AG04450 (cell line): ENCODE measurements around the gene TLE2. TPM values are rescaled to one million over a fixed set of nuclear protein-coding genes. Genes with fewer than 3 reads are reported as not detected.

Experiments used
- CTCF ChIA-PET: fragments of 300-600, 350-600 bp; formaldehyde crosslinking; extraction: SDS; loops from one replicate; lab custom pipeline; 2022; ENCODE audit warnings: antibody characterized with exemption, inconsistent platforms; lab: Charles Lee
- POLR2A ChIA-PET: fragments of 350-600 bp; formaldehyde crosslinking; extraction: SDS; loops from one replicate; lab custom pipeline; 2021; ENCODE audit warnings: antibody characterized with exemption, inconsistent platforms; lab: Yijun Ruan, JAX
- DNase-seq: peaks from one replicate; pipeline ENCODE4 v3.0.0-alpha.2; 2011; ENCODE audit warnings: low read depth, low spot score
- H3K27ac ChIP-seq: one replicate; pipeline ENCODE4 v1.5.1; 2012; ENCODE audit warnings: low read depth, low read length, control low read depth
- H3K27me3 ChIP-seq: one replicate; pipeline ENCODE4 v1.6.0; 2012; ENCODE audit warnings: low read length; ENCODE audit not compliant: control insufficient read depth, insufficient read depth
- H3K4me3 ChIP-seq: 2 replicates; pipeline ENCODE4 v1.5.1; 2011; ENCODE audit warnings: mild to moderate bottlenecking, low read depth, low read length, control low read depth
- H3K9me3 ChIP-seq: 2 replicates; pipeline ENCODE4 v1.5.1; 2012; ENCODE audit warnings: low read length; ENCODE audit not compliant: control insufficient read depth, insufficient read depth
- polyA plus RNA-seq: library from polyadenylated mRNA; depleted of rRNA; stranded (reverse); fragments of >200 nt; gene quantifications from 2 replicates; pipeline ENCODE4 v1.2.3, GENCODE V29; 2011
- TF ChIP-seq, protein P1 (sequence below): IDR thresholded peaks from 2 replicates; pipeline ENCODE4 v1.5.1; 2011; ENCODE audit warnings: low read depth, low read length, control low read depth, inconsistent platforms

The TLE2 gene
- polyA plus RNA-seq, 1 experiment = 0.47 TPM

DNA sequence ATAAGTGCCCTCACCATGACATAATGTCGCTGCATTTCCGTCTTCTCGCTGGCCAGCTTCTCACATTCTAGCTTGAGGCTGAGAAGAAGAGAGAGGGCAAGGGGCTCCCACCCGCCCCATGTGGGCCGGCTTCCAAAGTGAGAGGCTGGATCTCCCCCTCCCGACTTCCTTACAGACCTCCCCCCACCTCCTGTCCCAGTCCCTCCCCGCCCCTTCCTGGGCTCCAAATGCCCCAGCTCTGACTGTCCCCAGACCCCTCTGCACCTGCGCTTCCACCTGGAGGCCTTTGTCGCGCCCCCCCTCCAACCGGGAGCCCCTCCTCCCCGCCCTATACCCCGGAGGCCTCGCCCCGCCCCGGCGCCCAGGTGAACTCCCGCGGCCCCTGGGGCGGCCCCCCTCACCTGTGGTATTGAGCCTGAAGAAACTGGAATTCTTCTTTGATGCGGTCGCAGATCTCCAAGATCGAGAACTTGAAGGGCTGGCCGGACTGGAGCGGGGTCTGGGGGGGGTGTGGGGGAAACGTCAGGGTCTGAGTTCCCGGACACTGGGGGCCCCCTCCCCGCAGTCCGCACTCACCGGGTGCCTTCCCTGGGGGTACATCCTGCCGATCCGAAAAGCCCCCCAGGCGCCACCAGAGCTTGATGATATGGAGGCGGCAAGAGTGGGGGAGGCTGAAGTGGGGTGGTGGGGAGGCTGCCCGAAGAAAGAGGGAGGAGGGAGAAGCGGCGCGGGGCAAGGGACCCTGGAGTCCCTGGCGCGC lies 595 bp downstream of the TLE2 start:
- no peaks in the 10 kb centered on the region; the same call in 1 of the 2 replicates for H3K9me3 ChIP-seq
- DNase-seq = no peak
- peak overlapping the region; percentile 41 for H3K4me3 ChIP-seq
- H3K27ac ChIP-seq = no peak overlapping the region
- TF ChIP-seq, protein P1, sequence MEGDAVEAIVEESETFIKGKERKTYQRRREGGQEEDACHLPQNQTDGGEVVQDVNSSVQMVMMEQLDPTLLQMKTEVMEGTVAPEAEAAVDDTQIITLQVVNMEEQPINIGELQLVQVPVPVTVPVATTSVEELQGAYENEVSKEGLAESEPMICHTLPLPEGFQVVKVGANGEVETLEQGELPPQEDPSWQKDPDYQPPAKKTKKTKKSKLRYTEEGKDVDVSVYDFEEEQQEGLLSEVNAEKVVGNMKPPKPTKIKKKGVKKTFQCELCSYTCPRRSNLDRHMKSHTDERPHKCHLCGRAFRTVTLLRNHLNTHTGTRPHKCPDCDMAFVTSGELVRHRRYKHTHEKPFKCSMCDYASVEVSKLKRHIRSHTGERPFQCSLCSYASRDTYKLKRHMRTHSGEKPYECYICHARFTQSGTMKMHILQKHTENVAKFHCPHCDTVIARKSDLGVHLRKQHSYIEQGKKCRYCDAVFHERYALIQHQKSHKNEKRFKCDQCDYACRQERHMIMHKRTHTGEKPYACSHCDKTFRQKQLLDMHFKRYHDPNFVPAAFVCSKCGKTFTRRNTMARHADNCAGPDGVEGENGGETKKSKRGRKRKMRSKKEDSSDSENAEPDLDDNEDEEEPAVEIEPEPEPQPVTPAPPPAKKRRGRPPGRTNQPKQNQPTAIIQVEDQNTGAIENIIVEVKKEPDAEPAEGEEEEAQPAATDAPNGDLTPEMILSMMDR = no peak
- CTCF ChIA-PET = no interaction called here
- POLR2A ChIA-PET = interaction anchor here (0.6 kb wide), 1 partner anchor 23 kb away, joined by 5 read pairs; no protein-coding TSS in a partner anchor
- H3K27me3 ChIP-seq = peaks cover 60% of the 10 kb centered on the region

DNA sequence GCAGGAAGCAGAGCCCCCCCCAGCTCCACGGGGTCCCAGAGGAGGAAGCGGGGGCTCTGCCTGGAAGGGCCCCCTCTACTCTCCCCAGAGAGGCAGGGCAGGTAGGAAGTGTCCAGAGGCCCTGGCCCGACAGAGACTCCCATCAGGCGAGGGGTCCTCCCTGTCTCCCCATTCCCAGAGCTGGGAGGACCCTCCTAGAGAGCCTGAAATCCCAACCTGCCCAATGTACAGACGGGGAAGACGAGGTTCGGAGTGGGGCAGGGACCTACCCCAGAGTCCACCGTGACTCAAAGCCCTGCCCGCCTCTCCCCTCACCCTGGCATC lies 1.1 kb downstream of the TLE2 start:
- H3K27ac ChIP-seq = no peak overlapping the region
- TF ChIP-seq, protein P1 = no peak
- no peak overlapping the region for H3K4me3 ChIP-seq
- ChIA-PET POLR2A (no interaction called here), CTCF (no interaction called here)
- no peaks in the 10 kb centered on the region; the same call in 1 of the 2 replicates for H3K9me3 ChIP-seq
- DNase-seq = no peak
- peaks cover 63% of the 10 kb centered on the region for H3K27me3 ChIP-seq

DNA sequence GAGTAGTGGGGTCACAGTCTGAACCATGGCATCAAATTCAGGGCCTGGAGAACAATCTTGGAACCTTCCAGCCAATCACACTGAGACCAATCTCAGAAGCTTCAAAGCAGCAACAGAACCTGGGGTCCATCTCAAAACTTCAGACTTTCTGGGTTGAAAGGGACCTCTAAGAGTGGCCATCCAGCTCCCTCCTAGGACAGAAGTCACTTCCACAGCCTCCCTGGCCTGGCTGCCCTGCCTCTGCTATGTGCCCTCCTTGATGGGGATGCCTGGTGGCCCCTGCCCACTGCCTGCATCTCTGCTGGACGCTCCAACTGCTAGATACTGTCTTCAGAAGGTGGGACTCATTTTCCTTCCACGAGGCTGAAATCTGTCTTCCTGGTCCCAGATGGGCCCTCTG lies 1.8 kb downstream of the TLE2 start:
- CTCF ChIA-PET = no interaction called here
- DNase-seq = no peak
- Histone ChIP-seq H3K4me3 (no peak overlapping the region), H3K27me3 (peaks cover 59% of the 10 kb centered on the region), H3K9me3 (no peaks in the 10 kb centered on the region; the same call in 1 of the 2 replicates), H3K27ac (no peak overlapping the region)
- TF ChIP-seq, protein P1 = no peak
- POLR2A ChIA-PET = no interaction called here

DNA sequence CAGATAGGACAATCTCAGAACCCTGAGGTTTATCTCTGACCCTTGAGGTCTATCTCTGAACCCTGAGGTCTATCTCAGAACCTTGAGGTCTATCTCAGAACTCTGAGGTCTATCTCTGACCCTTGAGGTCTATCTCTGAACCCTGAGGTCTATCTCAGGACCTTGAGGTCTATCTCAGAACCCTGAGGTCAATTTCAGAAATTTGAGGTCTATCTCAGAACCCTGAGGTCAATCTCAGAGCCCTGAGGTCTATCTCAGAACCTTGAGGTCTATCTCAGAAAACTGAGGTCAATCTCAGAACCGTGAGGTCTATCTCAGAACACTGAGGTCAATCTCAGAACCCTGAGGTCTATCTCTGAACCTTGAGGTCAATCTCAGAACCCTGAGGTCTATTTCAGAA lies 2.3 kb downstream of the TLE2 start:
- CTCF ChIA-PET = no interaction called here
- TF ChIP-seq, protein P1 = no peak

DNA sequence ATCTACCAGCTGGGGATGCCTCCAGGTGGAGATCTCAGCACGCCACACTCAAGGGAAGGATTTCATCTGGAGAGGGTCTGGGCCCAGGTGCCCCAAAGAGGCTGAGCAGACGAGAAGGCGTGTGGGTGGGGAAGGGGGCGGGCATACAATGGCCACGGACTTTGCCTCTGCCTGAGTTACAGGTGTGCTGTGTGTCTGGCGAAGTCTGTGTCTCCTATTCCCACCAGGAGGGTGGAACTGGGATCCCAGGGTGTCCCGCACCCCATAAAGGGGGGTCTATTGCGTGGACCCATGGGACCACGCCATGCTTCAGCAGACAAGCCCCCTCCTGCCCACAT lies 3.6 kb downstream of the TLE2 start:
- POLR2A ChIA-PET = no interaction called here
- DNase-seq = no peak
- TF ChIP-seq, protein P1 = no peak
- Histone ChIP-seq H3K9me3 (no peaks in the 10 kb centered on the region; the same call in 1 of the 2 replicates), H3K27ac (no peak overlapping the region), H3K27me3 (peaks cover 48% of the 10 kb centered on the region), H3K4me3 (no peak overlapping the region)
- CTCF ChIA-PET = no interaction called here

More for the DNA sequence above, 2.3 kb downstream of the TLE2 start:
- DNase-seq = no peak
- POLR2A ChIA-PET = no interaction called here
- Histone ChIP-seq H3K4me3 (no peak overlapping the region), H3K27ac (no peak overlapping the region), H3K9me3 (no peaks in the 10 kb centered on the region; the same call in 1 of the 2 replicates), H3K27me3 (peaks cover 59% of the 10 kb centered on the region)
